Tibial nerve (tissue), 4 donors: ENCODE measurements around the gene TRPM1.

Source experiments
- EP300 ChIP-seq, 2 donors: sonication (generic); formaldehyde crosslinking; IDR thresholded peaks; one replicate each; pipeline ENCODE4 v1.6.1; 2017; ENCODE audit warnings: antibody characterized with exemption in 2 of 2, mild to moderate bottlenecking in 1 of 2
- POLR2A ChIP-seq, 2 donors: fragments of 450-650 bp; IDR thresholded peaks; one replicate each; pipeline ENCODE4 v1.6.1; 2017; ENCODE audit warnings: antibody characterized with exemption in 2 of 2, mild to moderate bottlenecking in 2 of 2, moderate library complexity in 2 of 2
- TF ChIP-seq, protein P1 (sequence below), 5 experiments: fragments of 200-600 bp in 3 of 5; fragments of 450-650 bp in 2 of 5; sonication (generic) in 3 of 5; IDR thresholded peaks; one replicate each; pipeline ENCODE4 v1.5.1; 2016 to 2019; ENCODE audit warnings: antibody characterized with exemption in 5 of 5, mild to moderate bottlenecking in 3 of 5, moderate library complexity in 2 of 5

DNA sequence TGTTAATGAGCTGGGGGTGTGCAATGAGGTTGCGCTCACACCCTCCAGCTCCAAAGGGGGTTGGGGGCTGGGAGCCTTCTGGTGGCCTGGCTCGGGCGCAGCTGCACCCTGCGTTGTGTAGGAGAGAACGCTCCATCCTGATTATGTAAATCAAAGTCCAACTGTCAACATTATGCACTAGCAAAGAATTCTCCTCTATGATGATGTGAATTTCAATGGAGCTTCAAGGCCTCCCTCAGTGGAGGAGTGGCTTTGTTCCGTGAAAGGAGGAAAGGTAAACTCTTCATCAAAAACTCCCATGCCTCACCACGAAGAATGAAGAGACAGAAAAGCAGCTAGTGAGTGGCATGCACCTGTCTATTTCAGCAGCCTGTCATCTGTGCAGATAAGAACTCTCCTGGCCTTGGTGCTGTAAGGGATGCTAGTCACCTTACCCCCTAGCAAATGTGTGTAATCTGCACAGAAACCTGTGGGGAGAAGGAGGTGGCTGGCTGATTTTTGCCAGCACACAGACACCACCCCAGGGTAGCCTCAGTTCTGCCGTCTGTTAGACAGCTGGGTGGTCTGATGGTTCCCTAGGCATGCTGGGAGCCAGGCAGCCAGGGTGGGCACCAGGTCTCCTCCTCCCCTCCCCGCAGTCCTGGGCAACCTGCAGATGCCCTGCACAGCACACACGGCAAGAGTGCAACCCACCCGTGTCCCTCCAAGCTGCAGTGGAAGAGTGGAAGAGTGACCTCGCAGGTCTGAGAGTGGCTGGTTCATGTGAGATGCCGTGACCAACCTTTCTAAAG lies 47.0 kb upstream of the TRPM1 start:
- TF ChIP-seq, protein P1, sequence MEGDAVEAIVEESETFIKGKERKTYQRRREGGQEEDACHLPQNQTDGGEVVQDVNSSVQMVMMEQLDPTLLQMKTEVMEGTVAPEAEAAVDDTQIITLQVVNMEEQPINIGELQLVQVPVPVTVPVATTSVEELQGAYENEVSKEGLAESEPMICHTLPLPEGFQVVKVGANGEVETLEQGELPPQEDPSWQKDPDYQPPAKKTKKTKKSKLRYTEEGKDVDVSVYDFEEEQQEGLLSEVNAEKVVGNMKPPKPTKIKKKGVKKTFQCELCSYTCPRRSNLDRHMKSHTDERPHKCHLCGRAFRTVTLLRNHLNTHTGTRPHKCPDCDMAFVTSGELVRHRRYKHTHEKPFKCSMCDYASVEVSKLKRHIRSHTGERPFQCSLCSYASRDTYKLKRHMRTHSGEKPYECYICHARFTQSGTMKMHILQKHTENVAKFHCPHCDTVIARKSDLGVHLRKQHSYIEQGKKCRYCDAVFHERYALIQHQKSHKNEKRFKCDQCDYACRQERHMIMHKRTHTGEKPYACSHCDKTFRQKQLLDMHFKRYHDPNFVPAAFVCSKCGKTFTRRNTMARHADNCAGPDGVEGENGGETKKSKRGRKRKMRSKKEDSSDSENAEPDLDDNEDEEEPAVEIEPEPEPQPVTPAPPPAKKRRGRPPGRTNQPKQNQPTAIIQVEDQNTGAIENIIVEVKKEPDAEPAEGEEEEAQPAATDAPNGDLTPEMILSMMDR (IDR thresholded peaks at IDR 0.05) = no peak
- TF ChIP-seq POLR2A (IDR thresholded peaks at IDR 0.05) (no peak), EP300 (IDR thresholded peaks at IDR 0.05) (no peak)
